SKM-1 treated with dmso at 0.1 percent for 144 hours (cell line): ENCODE results near the gene TMEM205.
"Not testable (repeated sequence)": the region's sequence is repeated elsewhere in the genome, so short reads cannot be mapped to it uniquely, and the experiment has no call there.

ENCODE experiments used
- DNase-seq: peaks from one replicate; lab custom pipeline; 2025; ENCODE audit not compliant: unreplicated experiment; lab: John Stamatoyannopoulos, UW

The TMEM205 gene

GRCh38 chr19:11346104-11346940 lies at the start of gene TMEM205, which contains the start of gene CCDC159:
Gene TMEM205, minus strand, starts transcription at chr19:11346268. Its CDS starts 649 bp downstream, at chr19:11345619.
Gene CCDC159, plus strand, starts transcription at chr19:11346519. Its CDS starts 88 bp downstream, at chr19:11346607.
- peak; percentile 93 for DNase-seq

DNA sequence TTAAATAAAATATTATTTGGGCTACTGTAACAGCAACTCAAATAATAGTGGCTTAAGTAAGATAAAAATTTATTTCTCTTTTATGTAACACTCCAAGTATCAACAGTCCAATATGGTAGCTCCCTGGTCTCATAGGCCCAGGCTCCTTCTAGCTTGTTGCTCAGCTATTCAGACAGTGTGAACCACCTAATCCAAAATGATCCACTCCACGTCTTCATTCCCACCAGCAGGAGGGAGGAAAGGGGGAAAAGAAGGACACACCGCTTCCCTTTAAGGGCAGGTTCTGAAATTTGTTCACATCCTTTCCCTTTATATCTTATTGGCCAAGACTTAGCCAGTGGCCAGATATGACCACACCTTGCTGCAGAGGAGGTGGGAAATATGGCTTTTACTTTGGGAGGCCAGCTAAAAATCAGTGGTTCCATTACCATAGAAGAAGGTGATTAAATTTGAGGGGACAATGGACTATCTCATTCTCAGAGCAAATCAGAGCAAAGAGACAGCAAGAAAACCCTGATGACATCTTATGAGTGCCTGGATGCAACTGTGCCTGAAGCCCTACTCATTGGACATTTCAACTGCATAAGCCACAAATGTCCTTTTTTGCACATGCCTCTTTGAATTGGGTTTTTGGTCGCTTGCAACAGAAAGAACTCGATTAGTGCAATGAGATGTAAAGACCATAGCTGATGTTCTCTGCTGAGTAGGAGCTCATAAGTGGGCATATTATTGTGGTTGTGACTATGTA lies 45.0 kb upstream of the TMEM205 start:
- no peak for DNase-seq

DNA sequence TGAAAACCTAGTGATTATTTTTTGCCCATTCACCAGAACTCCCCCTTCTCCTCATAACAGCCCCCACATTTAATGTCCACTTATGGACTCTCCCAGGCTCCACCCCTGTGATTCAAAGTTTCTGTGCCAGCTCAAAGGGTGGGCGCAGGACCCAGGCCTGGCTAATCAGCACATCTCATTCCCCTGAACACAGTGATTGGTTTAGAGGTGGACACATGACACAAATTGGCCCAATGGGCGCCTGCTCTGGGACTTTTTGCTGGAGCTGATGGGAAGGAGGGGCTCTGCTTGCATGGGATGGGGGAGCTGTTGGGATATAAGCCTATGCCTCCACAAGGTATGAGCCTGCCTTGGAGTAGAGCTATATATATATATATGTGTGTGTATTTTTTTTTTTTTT lies 44.3 kb upstream of the TMEM205 start:
- no peak for DNase-seq

GRCh38 chr19:11387162-11388034 lies 41.3 kb upstream of the TMEM205 start:
- DNase-seq, result no peak

DNA sequence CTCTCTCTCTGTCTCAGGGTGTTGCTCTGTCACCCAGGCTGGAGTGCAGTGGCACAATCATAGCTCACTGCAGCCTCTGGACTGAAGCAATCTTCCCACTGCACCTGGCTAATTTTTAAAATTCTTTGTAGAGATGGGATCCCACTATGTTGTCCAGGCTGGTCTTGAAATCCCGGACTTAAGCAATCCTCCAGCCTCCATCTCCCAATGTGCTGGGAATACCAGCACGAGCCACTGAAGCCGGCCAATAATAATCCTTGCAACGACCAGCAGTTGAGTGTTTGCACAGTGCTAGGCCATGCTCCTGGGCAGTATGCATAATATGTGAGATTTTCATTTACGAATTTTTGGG lies 38.7 kb upstream of the TMEM205 start:
- DNase-seq, result no peak

DNA sequence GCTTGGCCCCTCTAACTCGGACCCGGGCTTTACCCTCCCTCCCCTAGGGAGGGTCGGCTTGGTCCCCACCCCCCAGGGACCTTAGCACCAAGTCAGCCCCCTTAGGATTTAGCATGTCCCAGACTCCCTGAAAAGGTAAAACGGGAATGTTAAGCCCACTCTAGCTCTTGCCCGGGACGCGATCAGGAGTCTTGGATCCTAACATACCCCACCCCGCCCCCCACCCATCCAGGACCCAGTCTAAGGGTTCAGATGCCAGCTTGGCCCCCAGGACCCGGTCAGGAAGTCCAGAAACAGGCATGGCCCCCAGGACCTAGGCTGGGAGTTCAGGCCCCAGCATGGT lies 37.6 kb upstream of the TMEM205 start:
- DNase-seq, result no peak

DNA sequence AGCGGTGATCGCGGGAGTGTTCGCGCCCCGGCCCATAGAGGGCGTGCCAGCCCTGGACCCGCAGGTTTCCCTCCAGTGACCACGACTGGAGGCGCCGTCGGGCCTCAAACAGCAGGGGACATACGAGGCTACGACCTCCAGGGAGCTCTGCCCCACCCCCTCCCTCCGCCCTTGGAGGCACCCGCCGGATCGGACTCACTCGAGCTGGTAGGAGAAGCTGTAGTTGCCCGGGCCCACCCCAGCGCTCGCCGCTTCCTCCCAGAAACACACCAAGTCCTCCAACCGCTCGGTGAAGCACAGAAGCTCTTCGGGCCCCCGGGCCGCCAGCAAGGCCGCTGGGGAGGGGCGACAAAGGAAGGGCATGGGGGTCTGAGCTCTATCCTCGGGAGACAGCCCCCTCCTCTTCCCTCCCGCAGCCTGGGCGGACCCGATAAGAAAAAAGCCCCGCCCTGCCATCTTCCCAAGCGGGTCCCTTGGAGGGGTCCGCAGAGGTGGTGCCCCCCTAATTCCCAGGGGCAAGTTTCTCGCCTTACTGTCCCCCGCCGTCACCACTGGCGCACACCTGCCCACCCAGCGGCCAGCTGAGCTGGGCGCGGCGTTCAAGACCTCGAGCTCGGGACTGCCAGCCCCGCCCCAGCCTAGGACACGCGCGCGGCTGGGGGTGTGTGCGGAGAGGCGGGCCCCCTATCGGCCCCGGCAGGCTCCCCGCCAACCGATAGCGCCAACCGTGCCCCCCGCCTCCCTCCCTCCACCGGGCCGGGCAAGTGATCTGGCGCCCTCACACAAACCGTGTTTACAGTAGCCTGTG lies 37.0 kb upstream of the TMEM205 start:
- no peak for DNase-seq

GRCh38 chr19:11380653-11381537 lies 34.8 kb upstream of the TMEM205 start:
- DNase-seq, result peak; percentile 98

DNA sequence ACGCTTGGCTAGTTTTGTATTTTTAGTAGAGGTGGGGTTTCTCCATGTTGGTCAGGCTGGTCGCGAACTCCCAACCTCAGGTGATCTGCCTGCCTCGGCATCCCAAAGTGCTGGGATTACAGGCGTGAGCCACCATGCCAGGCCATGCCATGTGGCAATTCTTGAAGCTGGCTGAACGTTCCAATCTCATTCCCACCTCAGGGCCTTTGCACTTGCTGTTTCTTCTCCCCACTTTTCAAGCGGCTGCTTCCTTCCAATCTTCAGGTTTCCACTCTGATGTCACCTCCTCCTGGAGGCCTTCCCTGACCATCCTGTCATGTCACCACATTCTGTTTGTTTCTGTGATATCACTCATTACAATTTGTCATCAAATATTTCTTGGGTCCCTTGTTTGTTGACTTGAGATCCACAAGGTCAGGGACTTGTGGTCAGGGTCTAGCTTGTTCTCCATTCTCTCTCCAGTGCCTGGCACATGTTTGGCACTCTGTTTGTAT lies 33.8 kb upstream of the TMEM205 start:
- DNase-seq, result no peak

GRCh38 chr19:11379269-11379845 lies 33.3 kb upstream of the TMEM205 start:
- DNase-seq, result not testable (repeated sequence)

DNA sequence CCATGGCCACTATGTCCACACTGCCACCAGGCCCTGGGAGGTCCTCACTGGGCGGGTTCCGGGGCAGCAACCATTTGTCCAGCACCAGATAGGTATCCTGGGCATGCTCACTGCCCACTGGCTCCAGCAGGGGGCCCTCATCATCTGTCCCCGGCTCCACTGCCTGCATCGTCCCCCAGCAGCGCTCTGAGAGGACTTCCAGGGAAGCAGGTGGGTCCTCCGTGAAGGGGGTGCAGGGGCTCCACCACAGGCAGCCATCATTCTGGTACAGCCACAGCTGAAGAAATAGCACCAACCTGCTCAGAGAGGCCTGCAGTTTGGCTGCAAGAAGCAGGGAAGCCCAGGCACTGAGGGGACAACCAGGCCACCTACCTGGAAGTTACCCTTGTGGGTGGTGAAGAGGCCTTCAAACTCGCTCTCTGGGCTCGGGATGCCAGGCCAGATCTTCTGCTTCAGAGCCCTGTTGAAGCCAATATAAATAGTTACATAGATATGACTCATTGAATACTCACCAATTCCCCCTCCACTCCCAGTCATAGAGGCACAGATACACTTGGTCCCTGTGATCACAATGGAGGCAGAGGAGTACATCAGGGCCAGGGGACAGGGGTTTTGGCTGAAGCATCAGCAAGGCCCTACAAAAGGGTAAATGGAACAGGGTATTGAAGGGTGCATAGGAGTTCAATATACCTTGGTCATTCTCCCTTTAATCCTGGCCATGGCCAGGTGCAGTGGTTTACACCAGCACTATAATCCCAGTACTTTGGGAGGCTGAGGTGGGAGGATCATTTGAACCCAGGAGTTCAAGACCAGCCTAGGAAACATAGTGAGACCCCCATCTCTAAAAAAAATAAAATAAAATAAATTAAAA lies 32.5 kb upstream of the TMEM205 start:
- no peak for DNase-seq

GRCh38 chr19:11377756-11378155 lies 31.7 kb upstream of the TMEM205 start:
- no peak for DNase-seq

DNA sequence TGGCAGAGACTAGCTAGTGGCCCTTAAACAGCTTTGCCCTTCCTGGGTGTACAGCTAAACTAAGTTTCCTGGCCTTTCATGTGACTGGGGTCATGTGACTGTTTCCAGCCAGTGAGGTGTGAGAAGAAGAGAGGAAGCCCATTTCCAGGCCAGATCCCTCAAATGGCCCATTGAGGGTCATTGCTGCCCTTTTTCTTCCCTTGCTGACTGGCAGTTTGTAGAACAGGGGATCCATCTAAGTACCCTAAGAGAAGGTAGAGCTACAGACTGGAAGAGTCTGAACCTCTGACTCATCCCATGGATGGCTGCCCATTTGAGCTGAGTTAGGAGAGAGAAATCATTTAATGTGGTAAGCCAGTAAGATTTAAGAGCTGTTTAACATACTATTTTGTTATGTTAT lies 31.2 kb upstream of the TMEM205 start:
- peak; percentile 30 for DNase-seq

- DNase-seq, result peak; percentile 37
Observed at GRCh38 chr19:11375143-11375948, 29.3 kb upstream of the TMEM205 start.

DNA sequence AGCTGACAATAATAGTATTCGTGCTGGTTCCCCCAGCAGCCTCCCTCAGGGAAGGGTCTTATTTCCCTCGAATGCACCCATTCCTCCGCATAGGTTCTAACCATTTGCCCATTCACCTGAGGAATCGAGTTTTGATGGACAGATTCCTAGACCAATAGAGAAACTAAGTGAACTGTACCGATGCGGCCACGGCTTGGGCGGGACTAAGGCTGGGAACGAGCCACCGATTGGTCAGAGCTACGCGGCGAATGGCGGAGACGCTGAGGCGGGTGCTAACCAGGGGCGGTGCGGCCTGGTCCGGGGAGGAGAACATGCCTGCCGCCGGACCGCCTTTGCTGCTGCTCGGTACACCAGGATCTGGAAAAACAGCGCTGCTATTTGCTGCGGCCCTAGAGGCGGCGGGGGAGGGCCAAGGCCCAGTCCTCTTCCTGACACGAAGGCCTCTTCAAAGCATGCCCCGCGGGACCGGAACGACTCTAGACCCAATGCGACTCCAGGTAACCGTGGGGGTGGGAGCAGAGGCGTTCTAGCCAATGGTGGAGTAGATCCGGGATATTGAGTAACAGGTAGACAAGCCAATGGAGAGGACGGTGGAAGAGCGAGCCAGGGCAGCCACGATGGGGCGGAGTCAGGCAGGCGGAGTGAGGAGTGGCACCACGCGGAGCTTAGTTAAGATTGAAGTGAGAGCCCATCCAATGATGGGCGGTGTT lies 28.5 kb upstream of the TMEM205 start, which contains the start of gene SWSAP1:
Gene SWSAP1 (plus strand): TSS at position 234 of the 710 bp plus-strand sequence. CDS start 15 bp downstream, at position 249.
- DNase-seq, result peak; percentile 100

GRCh38 chr19:11373885-11374432 lies 27.9 kb upstream of the TMEM205 start:
- DNase-seq, result peak; percentile 38
